Measurements from ENCODE around the gene LDLRAD4. TPM values are rescaled to one million over a fixed set of nuclear protein-coding genes. Genes with fewer than 3 reads are reported as not detected.
A peak's percentile ranks its signal among the peaks of the same experiment; 100 is the strongest.

LDLRAD4 gene
- total and polyA plus RNA-seq, 9 of the 15 experiments (the other 6 are each of a cell fraction or from before 2014, with no cell fraction given) = 0.01 TPM; not detected in 8

- FAIRE-seq (no peak), ATAC-seq (no peak), DNase-seq (ENCODE audit: extremely low read depth in 1 of 4, low spot score in 3 of 4) (no peak)
- Histone ChIP-seq H3K9ac (ENCODE audit: insufficient read depth in 1 of 2, low read depth in 2 of 2, low read length in 2 of 2) (no peak overlapping the region), H4K20me1 (replicated peaks; ENCODE audit: control insufficient read depth, insufficient read depth, low read length) (0 out of 2 replicates have a peak, but pooled peaks cover 3% of the 10 kb centered on the region), H3K9me3 (replicated peaks; ENCODE audit: control insufficient read depth, insufficient read depth, low read depth, low read length) (no peaks in the 10 kb centered on the region), H3K4me2 (ENCODE audit: insufficient read depth, low read length) (no peak overlapping the region), H3K27ac (ENCODE audit: extremely low read depth, low read depth, low read length) (no peak overlapping the region), H3K79me2 (ENCODE audit: control insufficient read depth, insufficient read depth, low read length) (no peaks in the 10 kb centered on the region), H2AFZ (ENCODE audit: low read depth, low read length) (no peak overlapping the region), H3K4me3 (no peak overlapping the region), H3K4me1 (replicated peaks in 1 of 2; ENCODE audit: control insufficient read depth in 2 of 2, insufficient read depth in 2 of 2, low read length in 2 of 2) (no peaks in the 10 kb centered on the region), H3K9me1 (ENCODE audit: control insufficient read depth, insufficient read depth, low read length) (no peaks in the 10 kb centered on the region), H3K36me3 (ENCODE audit: control insufficient read depth, insufficient read depth, low read length) (no peaks in the 10 kb centered on the region), H3K27me3 (ENCODE audit: control insufficient read depth in 2 of 2, insufficient read depth in 2 of 2, low read length in 2 of 2) (peaks cover 0 to 10% of the 10 kb centered on the region in 2 experiments; a peak in 1 of 5 replicates)
- no peak for TF ChIP-seq ZNF263 (CRISPR knock-in tag; IDR thresholded peaks at IDR 0.05; ENCODE audit: borderline replicate concordance)
- intact Hi-C loops (cut with micrococcal nuclease) (no loop called here), in situ Hi-C loops (cut with MboI) (no loop called here)
- 0% methylated on average over 6 of the region's 6 CpGs for WGBS (ENCODE audit: insufficient coverage, low coverage, missing lambda C conversion rate)
- CTCF ChIA-PET (ENCODE audit: low intra/inter-chr PET ratio) = no interaction called here
- BruUV-seq (replicated peaks) = no TSS peak
- POLR2A ChIA-PET = no interaction called here
Observed at GRCh38 chr18:13302040-13302439, 83.5 kb downstream of the LDLRAD4 start.

- TF ChIP-seq BRF2 (IDR thresholded peaks at IDR 0.05; ENCODE audit: borderline replicate concordance, insufficient read depth, insufficient read length) (no peak), NFIC (IDR thresholded peaks at IDR 0.05) (peak; percentile 36; the same call in 1 of the 2 replicates), IRF2 (CRISPR knock-in tag; IDR thresholded peaks at IDR 0.05) (no peak)
- 0 out of 2 replicates have a peak, but pooled peaks cover 3% of the 10 kb centered on the region for H4K20me1 ChIP-seq (replicated peaks; ENCODE audit: control insufficient read depth, insufficient read depth, low read length)
- H2AFZ ChIP-seq (ENCODE audit: low read depth, low read length) = no peak overlapping the region
- no peaks in the 10 kb centered on the region for H3K79me2 ChIP-seq (ENCODE audit: control insufficient read depth, insufficient read depth, low read length)
- H3K4me3 ChIP-seq = no peak overlapping the region
- in situ Hi-C loops (cut with MboI) (no loop called here), intact Hi-C loops (cut with micrococcal nuclease) (no loop called here)
- FAIRE-seq (no peak), ATAC-seq (no peak), DNase-seq (ENCODE audit: extremely low read depth in 1 of 4, low spot score in 3 of 4) (no peak)
- ChIA-PET POLR2A (no interaction called here), CTCF (ENCODE audit: low intra/inter-chr PET ratio) (no interaction called here)
- WGBS (ENCODE audit: insufficient coverage, low coverage, missing lambda C conversion rate) = 0% methylated on average over 8 of the region's 8 CpGs
- no peak overlapping the region for H3K27ac ChIP-seq (ENCODE audit: extremely low read depth, low read depth, low read length)
- H3K27me3 ChIP-seq (ENCODE audit: control insufficient read depth in 2 of 2, insufficient read depth in 2 of 2, low read length in 2 of 2) = peaks cover 0 to 10% of the 10 kb centered on the region in 2 experiments; a peak in 1 of 5 replicates
- no peaks in the 10 kb centered on the region for H3K9me1 ChIP-seq (ENCODE audit: control insufficient read depth, insufficient read depth, low read length)
- no peaks in the 10 kb centered on the region for H3K4me1 ChIP-seq (replicated peaks in 1 of 2; ENCODE audit: control insufficient read depth in 2 of 2, insufficient read depth in 2 of 2, low read length in 2 of 2)
- H3K9ac ChIP-seq (ENCODE audit: insufficient read depth in 1 of 2, low read depth in 2 of 2, low read length in 2 of 2) = no peak overlapping the region
- no peak overlapping the region for H3K4me2 ChIP-seq (ENCODE audit: insufficient read depth, low read length)
- H3K36me3 ChIP-seq (ENCODE audit: control insufficient read depth, insufficient read depth, low read length) = no peaks in the 10 kb centered on the region
- no peaks in the 10 kb centered on the region for H3K9me3 ChIP-seq (replicated peaks; ENCODE audit: control insufficient read depth, insufficient read depth, low read depth, low read length)
- no TSS peak for BruUV-seq (replicated peaks)
Observed at GRCh38 chr18:13302457-13303225, 84.1 kb downstream of the LDLRAD4 start.

Measured in K562 (cell line).